GM18498 (cell line): ENCODE results near the gene F7.
"Not testable (repeated sequence)": the region's sequence is repeated elsewhere in the genome, so short reads cannot be mapped to it uniquely, and the experiment has no call there.

Experiments
- ATAC-seq: cut with Tn5 transposase; IDR thresholded peaks from one replicate; pipeline ENCODE4 v1.9.1; 2021; ENCODE audit warnings: mild to moderate bottlenecking, moderate library complexity; ENCODE audit not compliant: unreplicated experiment

The F7 gene

DNA sequence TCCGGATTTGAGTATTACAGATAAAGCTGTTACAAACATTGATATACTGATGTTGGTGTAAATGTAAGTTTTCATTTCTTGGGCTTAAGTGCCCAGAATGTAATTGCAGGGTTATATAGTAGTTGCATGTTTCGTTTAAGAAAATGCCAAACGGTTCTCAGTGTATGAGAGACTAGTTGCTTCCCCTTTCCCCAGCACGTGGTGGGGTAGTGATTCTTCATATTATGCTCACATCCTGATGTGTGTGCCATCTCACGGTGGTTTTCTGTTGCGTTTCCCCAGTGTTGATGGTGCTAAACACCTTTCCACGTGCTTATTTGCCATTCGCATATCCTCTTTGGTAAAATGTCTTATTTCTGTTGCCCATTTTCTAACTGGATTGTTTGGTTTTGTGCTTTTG, 34.7 kb upstream of the F7 start:
- ATAC-seq, result no peak

GRCh38 chr13:113072376-113072775, 33.2 kb upstream of the F7 start:
- ATAC-seq, result no peak

- ATAC-seq, result no peak
Observed at GRCh38 chr13:113073942-113074341, 31.6 kb upstream of the F7 start.

DNA sequence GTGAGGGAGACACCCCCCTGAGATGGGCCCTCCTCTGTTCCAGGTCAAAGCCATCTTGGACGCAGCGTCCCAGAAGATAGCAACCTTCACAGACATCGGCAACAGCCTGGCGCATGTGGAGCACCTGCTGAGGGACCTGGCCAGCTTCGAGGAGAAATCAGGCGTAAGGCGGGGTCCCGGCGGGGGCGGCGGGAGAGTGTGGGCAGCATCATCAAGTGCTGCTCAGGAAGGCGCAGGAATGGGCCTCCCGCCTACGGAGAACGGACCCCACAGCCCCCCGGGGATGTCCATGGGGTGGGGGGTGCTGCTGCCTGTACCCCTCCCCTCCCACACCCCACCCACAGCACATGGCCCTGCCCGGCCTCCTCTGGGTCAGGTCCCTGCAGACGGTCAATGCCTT, 31.2 kb upstream of the F7 start:
- ATAC-seq, result no peak

DNA sequence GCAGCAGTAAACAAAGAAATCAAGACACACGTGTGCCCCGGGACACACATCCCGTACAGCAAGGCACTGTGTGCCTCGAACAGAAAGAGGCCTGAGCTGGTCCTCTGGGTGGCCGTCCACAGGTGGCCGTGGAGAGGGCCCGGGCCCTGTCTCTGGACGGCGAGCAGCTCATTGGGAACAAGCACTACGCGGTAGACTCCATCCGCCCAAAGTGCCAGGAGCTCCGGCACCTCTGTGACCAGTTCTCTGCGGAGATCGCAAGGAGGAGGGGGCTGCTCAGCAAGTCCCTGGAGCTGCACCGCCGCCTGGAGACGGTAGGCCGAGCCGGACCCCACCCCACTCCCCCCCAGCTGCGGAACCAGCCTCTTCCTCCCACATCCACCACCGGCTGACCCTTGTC, 30.7 kb upstream of the F7 start:
- no peak for ATAC-seq

GRCh38 chr13:113075711-113076110, 29.9 kb upstream of the F7 start:
- ATAC-seq, result no peak

GRCh38 chr13:113076681-113077401, 28.8 kb upstream of the F7 start:
- ATAC-seq, result no peak

GRCh38 chr13:113077566-113077952, 28.0 kb upstream of the F7 start:
- no peak for ATAC-seq

GRCh38 chr13:113077953-113078901, 27.4 kb upstream of the F7 start:
- ATAC-seq, result no peak

DNA sequence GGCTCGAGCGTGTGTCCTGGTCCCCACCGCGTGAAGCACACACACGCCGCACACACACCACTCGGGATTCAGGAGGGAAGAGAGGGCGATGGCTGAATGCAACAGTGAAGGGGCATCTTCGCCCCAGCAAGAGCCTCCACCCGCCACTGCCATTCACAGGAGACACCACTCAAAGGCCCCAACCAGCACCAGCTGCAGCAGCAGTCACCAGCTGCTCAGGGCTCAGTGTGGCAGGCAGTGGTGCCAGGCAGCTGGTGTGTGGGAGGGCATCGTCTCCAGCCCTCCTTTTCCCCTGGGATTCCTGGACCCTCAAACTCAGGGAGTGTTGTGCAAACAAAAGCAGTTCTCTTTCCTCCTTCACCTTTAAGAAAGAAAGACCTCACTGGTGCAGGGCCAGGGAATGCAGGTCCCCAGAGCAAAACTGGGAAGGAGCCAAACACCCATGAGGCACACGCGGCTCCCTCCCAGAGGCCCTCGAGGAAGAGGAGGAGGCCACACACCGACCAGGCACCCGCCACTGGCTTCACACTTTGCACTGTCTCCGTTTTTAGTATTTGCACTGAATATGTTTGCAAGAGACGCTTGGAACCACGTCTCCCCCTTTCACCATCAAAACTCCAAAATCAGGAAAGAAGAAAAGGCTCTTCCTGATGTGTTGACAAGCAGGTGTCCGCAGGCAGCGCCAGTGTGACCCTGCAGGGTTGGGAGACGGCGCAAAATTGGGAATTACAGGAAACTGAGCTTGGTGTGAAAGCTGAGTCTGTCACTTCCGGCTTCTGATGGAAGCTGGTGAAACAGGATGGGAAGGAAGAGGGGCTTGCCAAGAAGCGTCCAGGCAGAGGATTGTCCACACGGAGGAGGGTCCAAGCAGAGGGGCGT, 26.4 kb upstream of the F7 start:
- no peak for ATAC-seq

- ATAC-seq, result not testable (repeated sequence)
Observed at GRCh38 chr13:113079781-113080080, 25.9 kb upstream of the F7 start.

- ATAC-seq, result no peak
Observed at GRCh38 chr13:113080361-113080831, 25.2 kb upstream of the F7 start.

GRCh38 chr13:113080901-113081521, 24.6 kb upstream of the F7 start:
- no peak for ATAC-seq

- ATAC-seq, result no peak
Observed at GRCh38 chr13:113082198-113083021, 23.2 kb upstream of the F7 start.

DNA sequence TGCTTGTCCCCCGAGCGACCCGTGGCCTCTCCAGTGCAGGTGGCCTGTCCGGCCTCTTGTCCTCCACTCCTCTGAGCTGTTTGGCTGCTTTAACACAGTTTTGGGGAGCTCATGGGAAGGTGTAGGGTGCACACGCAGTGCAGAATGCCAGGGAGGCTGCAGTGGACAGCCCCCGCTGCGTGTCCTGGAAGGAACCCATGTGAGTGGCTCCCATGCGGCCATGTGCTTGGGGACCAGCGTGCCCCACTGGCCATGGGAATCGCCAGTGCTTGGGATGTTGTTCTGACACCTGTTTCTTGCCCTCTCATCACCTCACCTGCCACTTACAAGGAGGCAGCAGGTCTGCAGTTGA, 22.6 kb upstream of the F7 start:
- ATAC-seq, result no peak

DNA sequence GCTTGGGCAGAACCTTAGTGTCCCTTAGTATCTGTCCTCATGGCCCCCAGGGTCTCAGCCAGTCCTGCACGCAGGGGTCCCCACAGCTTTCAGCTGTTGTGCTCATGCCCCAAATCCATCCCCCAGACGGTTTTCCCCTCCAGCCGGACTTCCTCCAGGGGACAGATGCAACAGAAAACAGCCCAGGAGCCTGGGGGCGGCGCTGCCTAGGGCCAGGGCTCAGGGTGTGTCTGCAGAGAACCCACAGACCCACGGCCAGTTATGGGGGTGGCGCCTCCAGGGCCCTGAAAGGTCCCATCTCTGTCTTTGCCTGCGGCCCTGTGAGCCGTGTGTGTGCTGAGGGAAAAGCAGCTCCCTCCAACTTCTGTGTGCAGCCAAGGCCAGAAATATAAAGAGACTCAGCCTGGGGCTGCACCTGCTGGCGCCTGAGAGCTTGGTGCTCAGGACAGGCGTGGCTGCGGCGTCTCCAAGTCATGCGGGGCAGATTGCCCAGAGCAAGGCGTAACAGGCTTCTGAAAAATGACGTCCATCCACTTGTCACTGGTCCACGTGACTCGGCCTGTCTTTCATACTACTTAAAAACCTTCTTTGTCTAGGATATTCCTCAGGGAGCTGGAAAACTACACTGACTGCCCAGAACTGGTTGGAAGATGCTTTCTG, 22.1 kb upstream of the F7 start:
- no peak for ATAC-seq

- no peak for ATAC-seq
Observed at GRCh38 chr13:113084094-113084942, 21.3 kb upstream of the F7 start.

- no peak for ATAC-seq
Observed at GRCh38 chr13:113084943-113085540, 20.5 kb upstream of the F7 start.
